HAP-1 (cell line): Measurements from ENCODE around the gene WDR64.
"Not testable (repeated sequence)": the region's sequence is repeated elsewhere in the genome, so short reads cannot be mapped to it uniquely, and the experiment has no call there.

Experiments used
- DNase-seq, 2 experiments: peaks; one replicate each; pipeline ENCODE4 v3.0.0-alpha.2; 2016 to 2020; ENCODE audit warnings: low spot score in 2 of 2
- H3K27me3 ChIP-seq: fragments of 250-450 bp; sonication (Bioruptor Pico); 2 replicates; pipeline ENCODE4 v1.5.1; 2020; ENCODE audit warnings: low read depth, mild to moderate bottlenecking, moderate library complexity
- H3K36me3 ChIP-seq: fragments of 250-450 bp; sonication (Bioruptor Pico); replicated peaks from 2 replicates; pipeline ENCODE4 v1.5.1; 2020; ENCODE audit warnings: mild to moderate bottlenecking
- H3K4me1 ChIP-seq: fragments of 250-450 bp; sonication (Bioruptor Pico); 2 replicates; pipeline ENCODE4 v1.5.1; 2020; ENCODE audit warnings: mild to moderate bottlenecking
- H3K4me3 ChIP-seq: fragments of 250-450 bp; sonication (Bioruptor Pico); 2 replicates; pipeline ENCODE4 v1.5.1; 2020; ENCODE audit warnings: mild to moderate bottlenecking, moderate library complexity
- H3K9me3 ChIP-seq: fragments of 250-450 bp; sonication (Bioruptor Pico); 2 replicates; pipeline ENCODE4 v1.5.1; 2020; ENCODE audit warnings: mild to moderate bottlenecking, moderate library complexity
- in situ Hi-C: fragments of 300-500 bp; cut with MboI; formaldehyde crosslinking; loops from 3 replicates; pipeline ENCODE4 v1.14.3; 2020; ENCODE audit warnings: low sequenced_read_pairs, inconsistent platforms, mixed read lengths

The WDR64 gene

DNA sequence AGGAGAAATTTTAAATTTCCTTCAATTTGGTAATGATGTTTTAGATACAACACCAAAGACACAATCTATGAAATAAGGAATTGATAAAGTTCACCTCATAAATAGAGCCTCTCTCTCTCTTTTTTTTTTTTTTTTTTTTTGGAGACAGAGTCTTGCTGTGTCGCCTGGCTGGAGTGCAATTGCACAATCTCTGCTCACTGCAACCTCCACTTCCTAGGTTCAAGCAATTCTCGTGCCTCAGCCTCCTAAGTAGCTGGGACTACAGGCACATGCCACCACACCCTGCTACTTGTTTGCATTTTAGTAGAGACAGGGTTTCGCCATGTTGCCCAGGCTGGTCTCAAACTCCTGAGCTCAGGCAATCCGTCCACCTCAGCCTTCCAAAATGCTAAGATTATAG, 152.6 kb downstream of the WDR64 start:
- H3K27me3 ChIP-seq, in situ Hi-C loops: not testable (repeated sequence)

DNA sequence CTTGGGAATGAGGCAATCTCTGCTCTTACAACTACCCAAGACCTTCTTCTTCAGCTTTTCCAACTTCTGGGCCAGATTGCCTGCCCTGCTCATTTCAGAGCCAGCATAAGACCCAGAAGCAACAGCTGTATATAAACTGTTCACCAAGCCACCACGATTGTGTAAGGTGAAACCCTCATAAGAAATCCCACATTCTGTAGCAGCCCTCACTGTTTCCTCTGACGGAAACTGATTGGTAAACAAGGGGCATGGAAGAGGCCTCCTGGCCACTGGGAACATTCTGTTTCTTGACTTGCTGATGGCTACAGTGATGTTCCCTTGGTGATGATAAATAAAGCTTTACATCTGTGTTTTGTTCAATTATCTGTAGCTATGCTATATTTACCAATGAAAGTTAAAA, 156.2 kb downstream of the WDR64 start:
- in situ Hi-C loops = no loop called here
- H3K9me3 ChIP-seq = no peaks in the 10 kb centered on the region
- no peak for DNase-seq

More for the DNA sequence above, 152.6 kb downstream of the WDR64 start:
- H3K9me3 ChIP-seq, H3K4me1 ChIP-seq, H3K4me3 ChIP-seq, DNase-seq, H3K36me3 ChIP-seq: not testable (repeated sequence)

DNA sequence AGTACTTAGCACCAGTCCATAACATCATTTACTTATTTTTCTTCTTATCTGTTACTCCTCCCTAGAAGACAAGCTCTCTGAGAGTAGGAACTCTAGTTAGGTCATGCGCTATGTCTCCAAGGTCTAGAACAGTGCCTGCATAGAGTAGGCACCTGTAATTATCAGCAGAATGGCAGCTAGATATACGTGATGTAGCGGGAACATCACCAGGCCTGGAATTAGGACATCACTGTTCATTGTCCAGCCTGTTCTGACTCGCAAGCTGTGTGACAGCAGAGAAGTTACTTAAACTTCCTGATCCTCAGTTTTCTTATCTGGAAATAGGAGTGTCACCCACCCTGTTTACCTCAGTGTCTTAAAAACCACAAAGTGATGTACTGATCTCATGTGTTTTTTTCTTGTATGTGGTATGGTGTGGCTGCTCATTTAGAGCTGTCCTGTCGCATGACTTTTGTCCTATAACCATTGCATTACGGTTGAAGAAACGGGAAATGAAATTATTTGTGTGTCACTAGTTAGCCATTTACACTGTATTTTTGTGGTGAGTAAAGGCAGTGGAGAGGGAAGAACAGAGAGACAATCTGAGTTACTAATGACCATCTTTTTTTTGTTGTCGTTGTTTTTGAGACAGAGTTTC, 158.8 kb downstream of the WDR64 start:
- no peaks in the 10 kb centered on the region for H3K36me3 ChIP-seq
- in situ Hi-C loops = no loop called here
- no peaks in the 10 kb centered on the region for H3K27me3 ChIP-seq
- H3K4me3 ChIP-seq = no peak overlapping the region
- no peaks in the 10 kb centered on the region for H3K9me3 ChIP-seq
- no peak for DNase-seq
- no peaks in the 10 kb centered on the region for H3K4me1 ChIP-seq

More for the DNA sequence above, 156.2 kb downstream of the WDR64 start:
- no peaks in the 10 kb centered on the region for H3K27me3 ChIP-seq
- no peaks in the 10 kb centered on the region for H3K4me1 ChIP-seq
- no peaks in the 10 kb centered on the region for H3K36me3 ChIP-seq
- H3K4me3 ChIP-seq = no peak overlapping the region

DNA sequence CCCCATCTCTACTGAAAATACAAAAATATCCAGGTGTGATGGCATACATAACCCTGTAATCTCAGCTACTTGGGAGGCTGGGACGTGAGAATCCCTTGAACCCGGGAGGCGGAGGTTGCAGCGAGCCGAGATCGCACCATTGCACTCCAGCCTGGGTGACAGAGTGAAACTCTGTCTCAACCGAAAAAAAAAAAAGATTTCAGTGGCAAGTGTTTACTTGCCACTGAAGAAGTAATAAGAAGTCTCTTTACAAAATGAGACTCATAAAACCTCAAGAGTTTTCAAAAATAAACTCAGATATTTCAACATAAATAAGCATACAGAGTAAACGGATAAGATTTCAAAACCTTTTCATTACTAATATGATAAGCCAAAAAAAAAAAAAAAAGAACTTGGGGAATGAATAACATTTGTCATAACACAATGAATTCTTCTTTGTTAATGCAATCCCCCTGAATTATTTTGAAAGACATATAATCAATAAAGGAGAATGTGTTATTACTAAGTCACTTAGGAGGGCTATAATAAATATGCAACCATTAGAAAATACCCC, 161.8 kb downstream of the WDR64 start:
- no peak for DNase-seq
- Histone ChIP-seq H3K27me3 (no peaks in the 10 kb centered on the region), H3K4me3 (no peak overlapping the region), H3K4me1 (no peaks in the 10 kb centered on the region), H3K9me3 (no peaks in the 10 kb centered on the region), H3K36me3 (no peaks in the 10 kb centered on the region)
- in situ Hi-C loops = no loop called here

DNA sequence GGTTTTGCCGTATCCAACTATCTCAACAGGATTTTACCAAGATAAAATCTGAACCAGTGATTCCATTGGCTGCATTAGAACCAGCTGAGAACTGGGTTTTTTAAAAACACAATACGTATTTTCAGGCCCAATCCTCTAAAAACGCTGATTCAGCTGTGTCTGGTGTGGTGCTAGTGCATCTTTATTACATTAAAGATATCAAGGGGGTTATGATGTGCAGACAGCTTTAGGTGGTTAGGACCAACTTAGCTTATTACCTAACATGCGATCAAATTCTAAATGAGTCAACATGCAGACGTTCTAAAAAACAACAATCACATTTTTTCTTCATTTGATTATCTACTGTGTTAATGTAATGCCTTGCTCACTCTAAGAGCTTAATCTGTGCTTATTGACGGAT, 163.9 kb downstream of the WDR64 start:
- Histone ChIP-seq H3K27me3 (no peaks in the 10 kb centered on the region), H3K4me3 (no peak overlapping the region), H3K4me1 (no peaks in the 10 kb centered on the region), H3K36me3 (no peaks in the 10 kb centered on the region), H3K9me3 (no peaks in the 10 kb centered on the region)
- in situ Hi-C loops = no loop called here
- no peak for DNase-seq

DNA sequence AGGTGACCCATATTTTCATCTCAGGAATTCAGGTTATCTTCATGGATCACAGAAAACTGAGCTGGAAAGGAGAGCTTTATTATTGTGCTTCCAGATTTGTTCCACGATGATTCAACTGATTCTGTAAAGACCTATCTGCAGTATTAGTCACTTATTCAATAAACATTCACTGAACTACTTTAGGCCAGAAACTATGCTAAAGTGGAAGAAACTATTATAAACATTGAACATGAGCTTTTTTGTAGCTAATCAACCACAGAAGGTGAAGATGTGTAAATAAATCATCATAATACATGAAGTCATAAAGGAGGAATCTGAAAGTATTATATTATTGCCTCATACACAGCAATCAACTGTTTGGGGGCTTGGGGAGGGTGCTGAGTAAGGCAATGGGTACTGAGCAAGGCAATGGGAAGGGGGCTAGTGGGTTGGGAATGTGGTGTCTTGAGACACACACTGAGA, 165.3 kb downstream of the WDR64 start:
- Histone ChIP-seq H3K4me1 (no peaks in the 10 kb centered on the region), H3K9me3 (no peaks in the 10 kb centered on the region), H3K27me3 (no peaks in the 10 kb centered on the region), H3K4me3 (no peak overlapping the region), H3K36me3 (no peaks in the 10 kb centered on the region)
- in situ Hi-C loops = no loop called here
- no peak for DNase-seq

DNA sequence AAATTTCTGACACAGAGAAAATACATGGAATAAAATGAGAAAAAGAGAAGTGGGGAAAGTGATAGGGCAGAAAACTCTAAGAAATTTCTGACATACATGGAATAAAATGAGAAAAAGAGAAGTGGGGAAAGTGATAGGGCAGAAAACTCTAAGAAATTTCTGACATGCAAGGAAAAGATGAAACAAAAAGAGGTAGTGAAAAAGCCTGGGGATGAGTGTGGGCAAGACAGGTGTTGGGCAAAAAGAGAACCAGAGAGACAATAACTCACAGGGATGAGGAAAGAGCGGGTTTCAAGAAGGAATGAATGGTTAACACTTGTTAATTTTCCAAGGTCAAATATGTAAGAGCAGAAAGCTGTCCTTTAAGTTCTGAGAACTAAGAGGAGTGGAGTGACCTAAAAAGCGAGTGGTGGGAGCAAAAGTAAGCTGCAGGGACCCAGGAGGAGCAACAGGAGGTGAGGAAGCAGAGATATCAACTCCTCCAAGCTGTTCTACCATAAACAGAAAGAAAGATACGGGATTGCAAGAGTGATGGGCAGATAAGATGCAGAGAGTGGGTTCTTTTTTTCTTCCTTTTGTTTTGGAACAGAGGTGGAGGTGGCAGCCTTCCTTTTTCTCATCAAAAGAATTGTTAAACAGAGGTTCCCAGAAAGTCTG, 166.0 kb downstream of the WDR64 start:
- Histone ChIP-seq H3K4me1 (no peaks in the 10 kb centered on the region), H3K4me3 (no peak overlapping the region), H3K27me3 (no peaks in the 10 kb centered on the region), H3K36me3 (no peaks in the 10 kb centered on the region), H3K9me3 (no peaks in the 10 kb centered on the region)
- no peak for DNase-seq
- in situ Hi-C loops = no loop called here

DNA sequence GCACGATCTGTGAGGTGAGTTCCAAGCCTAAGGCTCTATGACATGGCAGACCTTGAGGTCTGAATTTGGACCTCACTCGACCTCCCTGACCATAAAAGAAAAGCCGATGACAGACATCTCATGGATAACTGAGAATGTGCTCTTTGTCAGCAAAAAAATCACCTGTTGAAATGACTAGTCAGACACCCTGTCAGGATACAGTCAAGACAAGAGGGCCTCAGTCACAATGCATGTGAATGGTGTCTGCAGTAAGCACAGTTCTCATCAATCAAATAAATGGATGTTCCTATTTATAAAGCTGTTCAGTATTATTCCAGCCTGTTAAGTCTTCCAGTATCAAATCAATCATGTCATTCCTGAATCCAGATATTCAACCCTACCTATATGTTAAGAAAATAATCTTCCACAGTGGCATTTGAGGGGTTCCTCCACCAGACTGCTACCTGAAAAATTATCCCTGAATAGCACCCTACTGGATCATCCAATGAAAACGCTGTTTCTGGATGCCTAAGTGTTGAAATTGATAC, 167.3 kb downstream of the WDR64 start:
- Histone ChIP-seq H3K4me3 (no peak overlapping the region), H3K36me3 (no peaks in the 10 kb centered on the region), H3K27me3 (no peaks in the 10 kb centered on the region), H3K4me1 (no peaks in the 10 kb centered on the region), H3K9me3 (no peaks in the 10 kb centered on the region)
- in situ Hi-C loops = no loop called here
- no peak for DNase-seq

DNA sequence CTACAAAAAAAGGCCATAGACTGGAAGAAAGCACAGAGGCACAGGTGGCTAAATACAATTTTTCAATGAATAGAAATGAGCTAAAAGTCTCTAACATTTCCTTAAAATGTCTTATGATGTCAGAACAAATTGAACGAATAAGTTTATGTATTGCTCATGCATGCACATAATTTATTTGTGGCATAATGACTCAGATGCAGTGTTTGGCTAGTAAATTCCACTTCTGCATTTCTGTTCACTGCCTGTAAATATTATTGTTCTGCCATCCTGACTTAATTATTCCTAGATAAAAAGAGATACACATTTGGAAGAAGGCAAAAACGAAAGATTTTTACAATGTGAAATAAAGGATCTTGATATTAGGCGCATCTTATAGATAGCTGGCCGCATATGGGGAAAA, 169.3 kb downstream of the WDR64 start:
- no peaks in the 10 kb centered on the region for H3K9me3 ChIP-seq
- no peak for DNase-seq
- no peaks in the 10 kb centered on the region for H3K4me1 ChIP-seq
- H3K36me3 ChIP-seq = no peaks in the 10 kb centered on the region
- no peak overlapping the region for H3K4me3 ChIP-seq
- no peaks in the 10 kb centered on the region for H3K27me3 ChIP-seq
- in situ Hi-C loops = no loop called here

DNA sequence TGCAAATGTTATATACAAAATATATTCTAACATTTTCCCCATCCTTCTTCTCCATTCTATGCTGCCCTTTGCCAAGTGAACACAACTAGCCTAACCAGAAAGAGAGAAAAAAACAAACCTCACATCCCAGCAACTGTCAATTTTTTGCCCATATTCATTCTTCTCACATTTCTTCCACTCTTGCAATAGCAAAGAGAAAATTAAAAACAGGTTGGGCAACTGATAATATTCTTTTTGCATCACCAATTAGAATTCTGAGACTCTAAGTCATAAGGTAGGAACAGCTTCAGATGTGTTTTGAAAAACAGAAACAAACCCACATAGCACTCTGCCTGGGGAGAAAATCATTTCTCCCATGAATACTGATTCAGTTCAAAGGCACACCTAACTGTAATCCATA, 170.8 kb downstream of the WDR64 start:
- DNase-seq = no peak
- H3K9me3 ChIP-seq = no peaks in the 10 kb centered on the region
- no peak overlapping the region for H3K4me3 ChIP-seq
- in situ Hi-C loops = no loop called here
- H3K4me1 ChIP-seq = no peaks in the 10 kb centered on the region
- H3K36me3 ChIP-seq = no peaks in the 10 kb centered on the region
- no peaks in the 10 kb centered on the region for H3K27me3 ChIP-seq

DNA sequence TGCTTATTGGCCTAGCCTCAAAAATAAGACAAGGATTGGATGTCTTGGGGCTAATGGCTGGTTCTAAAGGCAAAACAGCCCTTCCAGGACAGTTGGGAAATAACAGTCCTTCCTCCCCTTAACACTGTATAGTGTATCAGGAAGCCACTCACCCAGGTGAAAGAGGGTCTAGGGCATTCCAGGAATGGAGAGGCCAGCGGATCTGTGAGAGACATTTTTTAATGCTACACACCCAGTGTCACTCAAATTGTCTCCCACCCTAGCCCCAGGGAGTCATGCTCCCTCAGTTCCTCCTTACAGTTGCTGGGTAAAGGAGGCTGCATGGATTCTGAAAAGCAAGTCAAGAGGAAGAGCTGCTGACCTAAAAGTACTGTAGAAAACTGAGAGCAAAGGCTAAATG, 171.8 kb downstream of the WDR64 start:
- in situ Hi-C loops = no loop called here
- Histone ChIP-seq H3K4me3 (no peak overlapping the region), H3K36me3 (no peaks in the 10 kb centered on the region), H3K9me3 (no peaks in the 10 kb centered on the region), H3K4me1 (no peaks in the 10 kb centered on the region), H3K27me3 (no peaks in the 10 kb centered on the region)
- no peak for DNase-seq

DNA sequence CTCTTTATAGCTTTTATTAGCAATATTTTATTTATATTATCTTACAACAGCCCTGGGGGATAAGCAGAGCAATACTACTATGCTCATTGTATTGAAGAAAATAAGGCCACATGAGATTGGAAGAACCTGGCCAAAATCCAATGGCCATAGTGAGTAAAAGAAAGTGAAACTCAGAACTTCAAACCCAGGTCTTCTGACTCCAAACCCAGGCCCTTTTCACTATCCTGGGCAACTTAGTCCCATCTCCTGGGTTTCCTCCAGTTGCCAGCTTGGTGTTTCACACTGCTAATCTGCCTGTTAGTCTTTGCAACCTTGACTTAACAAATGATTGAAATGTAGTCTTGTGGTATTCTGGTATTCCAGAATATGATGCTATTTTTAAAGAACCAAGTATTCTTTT, 173.5 kb downstream of the WDR64 start:
- Histone ChIP-seq H3K4me3 (no peak overlapping the region), H3K36me3 (no peaks in the 10 kb centered on the region), H3K27me3 (no peaks in the 10 kb centered on the region), H3K9me3 (no peaks in the 10 kb centered on the region), H3K4me1 (no peaks in the 10 kb centered on the region)
- in situ Hi-C loops = no loop called here
- DNase-seq = no peak

DNA sequence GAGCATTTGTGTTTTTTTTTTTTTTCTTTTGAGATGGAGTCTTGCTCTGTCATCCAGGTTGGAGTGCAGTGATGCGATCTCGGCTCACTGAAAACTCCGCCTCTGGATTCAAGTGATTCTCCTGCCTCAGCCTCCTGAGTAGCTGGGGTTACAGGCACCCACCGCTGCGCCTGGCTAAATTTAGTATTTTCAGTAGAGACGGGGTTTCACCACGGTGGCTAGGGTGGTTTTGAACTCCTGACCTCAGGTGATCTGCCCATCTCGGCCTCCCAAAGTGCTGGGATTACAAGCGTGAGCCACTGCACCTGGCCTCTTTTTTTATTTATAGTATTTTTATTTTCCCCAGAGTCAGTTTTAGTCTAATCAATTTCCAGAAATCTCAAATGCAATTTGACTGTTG, 174.5 kb downstream of the WDR64 start:
- in situ Hi-C loops, H3K36me3 ChIP-seq, H3K27me3 ChIP-seq, H3K4me3 ChIP-seq, DNase-seq, H3K4me1 ChIP-seq, H3K9me3 ChIP-seq: not testable (repeated sequence)

DNA sequence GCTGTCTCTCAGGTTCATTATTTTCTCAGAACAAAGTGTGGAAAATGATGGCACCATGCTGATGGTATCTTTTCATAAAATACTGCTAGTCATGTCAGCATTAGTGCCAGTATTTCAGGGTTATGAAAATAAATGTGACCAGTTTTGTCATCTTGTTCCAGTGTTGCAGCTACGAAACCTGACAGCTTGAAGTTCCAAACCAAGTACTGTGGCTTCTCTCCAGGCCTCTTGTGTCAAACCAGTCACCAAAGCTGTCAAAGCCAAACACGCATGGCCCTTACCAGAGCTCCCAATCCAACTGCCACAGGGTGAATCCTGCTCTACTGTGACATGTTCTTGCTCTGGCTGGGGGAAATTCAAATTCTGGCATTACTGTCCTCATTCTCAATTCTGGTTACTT, 175.2 kb downstream of the WDR64 start:
- no peaks in the 10 kb centered on the region for H3K4me1 ChIP-seq
- H3K27me3 ChIP-seq = no peaks in the 10 kb centered on the region
- no peak for DNase-seq
- in situ Hi-C loops = no loop called here
- H3K36me3 ChIP-seq = no peaks in the 10 kb centered on the region
- H3K4me3 ChIP-seq = no peak overlapping the region
- no peaks in the 10 kb centered on the region for H3K9me3 ChIP-seq
